GM19025 (cell line): ENCODE measurements around the gene KIAA0232.

Experiments
- ATAC-seq: cut with Tn5 transposase; IDR thresholded peaks from one replicate; pipeline ENCODE4 v1.9.1; 2021; ENCODE audit warnings: mild to moderate bottlenecking, low read depth, moderate library complexity; ENCODE audit not compliant: unreplicated experiment

The KIAA0232 gene

GRCh38 chr4:6840062-6840976 lies 57.8 kb downstream of the KIAA0232 start:
- no peak for ATAC-seq

GRCh38 chr4:6845027-6845426 lies 62.5 kb downstream of the KIAA0232 start:
- no peak for ATAC-seq

- ATAC-seq: no peak
These were observed 63.0 kb downstream of the KIAA0232 start for GRCh38 chr4:6845574-6845973.

- no peak for ATAC-seq
These were observed 64.7 kb downstream of the KIAA0232 start for GRCh38 chr4:6847178-6847577.

GRCh38 chr4:6848717-6849305 lies 66.3 kb downstream of the KIAA0232 start:
- ATAC-seq: no peak

- no peak for ATAC-seq
These were observed 67.2 kb downstream of the KIAA0232 start for GRCh38 chr4:6849691-6850090.

- no peak for ATAC-seq
These were observed 68.9 kb downstream of the KIAA0232 start for GRCh38 chr4:6851431-6851830.

- no peak for ATAC-seq
These were observed 69.4 kb downstream of the KIAA0232 start for GRCh38 chr4:6851962-6852361.

GRCh38 chr4:6852582-6852981 lies 70.1 kb downstream of the KIAA0232 start:
- ATAC-seq: no peak

- ATAC-seq: no peak
These were observed 71.7 kb downstream of the KIAA0232 start for GRCh38 chr4:6854098-6854744.

GRCh38 chr4:6855692-6856297 lies 73.3 kb downstream of the KIAA0232 start:
- ATAC-seq: peak; percentile 95

- ATAC-seq: no peak
These were observed 73.9 kb downstream of the KIAA0232 start for GRCh38 chr4:6856391-6856790.

GRCh38 chr4:6857009-6857882 lies 74.7 kb downstream of the KIAA0232 start:
- ATAC-seq: no peak

- ATAC-seq: no peak
These were observed 76.5 kb downstream of the KIAA0232 start for GRCh38 chr4:6858997-6859396.

- ATAC-seq: no peak
These were observed 77.0 kb downstream of the KIAA0232 start for GRCh38 chr4:6859543-6859942.

GRCh38 chr4:6868386-6868785 lies 85.9 kb downstream of the KIAA0232 start:
- no peak for ATAC-seq

GRCh38 chr4:6869944-6870343 lies 87.4 kb downstream of the KIAA0232 start:
- ATAC-seq: no peak

GRCh38 chr4:6873291-6873690 lies 90.8 kb downstream of the KIAA0232 start:
- no peak for ATAC-seq

GRCh38 chr4:6873792-6874461 lies 91.4 kb downstream of the KIAA0232 start:
- ATAC-seq: peak; percentile 67

- no peak for ATAC-seq
These were observed 92.5 kb downstream of the KIAA0232 start for GRCh38 chr4:6874981-6875380.
